HCT116 (cell line): ENCODE results near the gene ZSWIM4. TPM values are rescaled to one million over a fixed set of nuclear protein-coding genes. Genes with fewer than 3 reads are reported as not detected.

Experiments
- ATAC-seq: fragments of 200-7000 bp; cut with Tn5 transposase; 2 replicates; pipeline ENCODE4 v1.9.1; 2020; ENCODE audit warnings: mild to moderate bottlenecking, moderate library complexity
- BruUV-seq: library from RNA; stranded (reverse); fragments of 400-500 nt; replicated peaks from 2 replicates; lab custom pipeline; 2021; lab: Mats Ljungman, UMichigan
- CTCF ChIA-PET: fragments of 300-600 bp; sonication (Branson Sonifier 250); formaldehyde crosslinking; loops from one replicate; lab custom pipeline; 2021; ENCODE audit warnings: antibody characterized with exemption; lab: Charles Lee
- POLR2A ChIA-PET: fragments of 300-600, 350-600 bp; sonication (Branson Sonifier 250); formaldehyde crosslinking; loops from one replicate; lab custom pipeline; 2021; ENCODE audit warnings: antibody characterized with exemption; lab: Charles Lee
- RAD21 ChIA-PET, 2 experiments: fragments of 300-600 bp; sonication (Branson Sonifier 250); formaldehyde crosslinking; loops; one replicate each; lab custom pipeline; 2023; ENCODE audit warnings: low total read pairs in 2 of 2; ENCODE audit not compliant: uncharacterized antibody in 2 of 2, unreplicated experiment in 2 of 2, low non-redundant PET in 1 of 2; lab: Charles Lee
- DNase-seq: peaks from one replicate; pipeline ENCODE4 v3.0.0-alpha.2; 2010; ENCODE audit warnings: low read depth, low spot score
- H2AFZ ChIP-seq: fragments of 200-600 bp; shearing (Covaris generic), sonication (generic); 2 replicates; pipeline ENCODE4 v1.6.1; 2017; ENCODE audit warnings: low read depth, mixed run types, mixed read lengths, antibody characterized with exemption, low read length; ENCODE audit not compliant: poor library complexity, severe bottlenecking
- H3K27ac ChIP-seq: 2 replicates; pipeline ENCODE4 v1.5.1; 2012; ENCODE audit warnings: low read depth, low read length
- H3K27me3 ChIP-seq: fragments of 200-600 bp; sonication (generic); 2 replicates; pipeline ENCODE4 v1.6.1; 2016; ENCODE audit warnings: mixed run types, low read length, mixed read lengths; ENCODE audit not compliant: insufficient read depth
- H3K36me3 ChIP-seq, 2 experiments: fragments of 200-500 bp in 1 of 2; fragments of 200-600 bp in 1 of 2; sonication (Bioruptor generic) in 1 of 2; sonication (generic) in 1 of 2; 2 replicates each; pipeline versions ENCODE4 v1.5.1 to v1.6.1; 2014 to 2016; ENCODE audit warnings: low read length in 2 of 2, inconsistent platforms in 1 of 2, mixed read lengths in 1 of 2, mixed run types in 1 of 2; ENCODE audit not compliant: insufficient read depth in 2 of 2, control insufficient read depth in 1 of 2
- H3K4me1 ChIP-seq, 2 experiments: fragments of 200-600 bp in 1 of 2; sonication (generic) in 1 of 2; 2 replicates each; pipeline versions ENCODE4 v1.5.1 to v1.6.1; 2012 to 2017; ENCODE audit warnings: low read length in 2 of 2, inconsistent platforms in 1 of 2, mild to moderate bottlenecking in 1 of 2, mixed read lengths in 1 of 2, mixed run types in 1 of 2, moderate library complexity in 1 of 2; ENCODE audit not compliant: insufficient read depth in 2 of 2, control insufficient read depth in 1 of 2
- H3K4me2 ChIP-seq: fragments of 200-600 bp; sonication (generic); 2 replicates; pipeline ENCODE4 v1.6.1; 2017; ENCODE audit warnings: mixed run types, low read length, mixed read lengths
- H3K4me3 ChIP-seq, 2 experiments: fragments of 200-600 bp in 1 of 2; sonication (generic) in 1 of 2; replicated peaks in 1 of 2; 2 replicates each; pipeline ENCODE4 v1.5.1; 2011 to 2016; ENCODE audit warnings: low read length in 2 of 2, control low read depth in 1 of 2, low read depth in 1 of 2, mild to moderate bottlenecking in 1 of 2, mixed read lengths in 1 of 2, mixed run types in 1 of 2
- H3K79me2 ChIP-seq: fragments of 200-600 bp; sonication (generic); 2 replicates; pipeline ENCODE4 v1.6.1; 2017; ENCODE audit warnings: mild to moderate bottlenecking, mixed run types, low read length, moderate library complexity, mixed read lengths; ENCODE audit not compliant: insufficient read depth
- H3K9ac ChIP-seq: fragments of 200-600 bp; sonication (generic); 2 replicates; pipeline ENCODE4 v1.6.1; 2016; ENCODE audit warnings: low read length, mixed read lengths
- H3K9me2 ChIP-seq: fragments of 200-600 bp; sonication (generic), shearing (Covaris generic); 2 replicates; pipeline ENCODE4 v1.6.1; 2017; ENCODE audit warnings: mixed run types, mild to moderate bottlenecking, moderate library complexity; ENCODE audit not compliant: insufficient read depth
- H3K9me3 ChIP-seq, 2 experiments: fragments of 200-500 bp in 1 of 2; fragments of 200-600 bp in 1 of 2; sonication (Bioruptor generic) in 1 of 2; sonication (generic) in 1 of 2; 2 replicates each; pipeline ENCODE4 v1.6.1; 2014 to 2017; ENCODE audit warnings: low read length in 2 of 2, mixed read lengths in 2 of 2, inconsistent platforms in 1 of 2, low read depth in 1 of 2, mild to moderate bottlenecking in 1 of 2, mixed run types in 1 of 2, moderate library complexity in 1 of 2; ENCODE audit not compliant: control insufficient read depth in 1 of 2, insufficient read depth in 1 of 2
- H4K20me1 ChIP-seq: fragments of 200-600 bp; sonication (generic), shearing (Covaris generic); 2 replicates; pipeline ENCODE4 v1.6.1; 2017; ENCODE audit warnings: mixed run types, mild to moderate bottlenecking, moderate library complexity; ENCODE audit not compliant: insufficient read depth
- CBX3 ChIP-seq: IDR thresholded peaks from 2 replicates; pipeline ENCODE4 v1.6.1; 2012; ENCODE audit warnings: low read depth
- CEBPB ChIP-seq: IDR thresholded peaks from 2 replicates; pipeline ENCODE4 v1.6.1; 2012; ENCODE audit warnings: low read depth
- EGR1 ChIP-seq: IDR thresholded peaks from 2 replicates; pipeline ENCODE4 v1.6.1; 2012; ENCODE audit warnings: low read depth
- ELF1 ChIP-seq: IDR thresholded peaks from 2 replicates; pipeline ENCODE4 v1.6.1; 2012; ENCODE audit warnings: low read depth, borderline replicate concordance
- EZH2 ChIP-seq: fragments of 200-600 bp; sonication (generic); IDR thresholded peaks from 2 replicates; pipeline ENCODE4 v1.6.1; 2017; ENCODE audit warnings: antibody characterized with exemption, mixed run types
- EZH2phosphoT487 ChIP-seq: fragments of 200-600 bp; IDR thresholded peaks from 2 replicates; pipeline ENCODE4 v1.6.1; 2018; ENCODE audit warnings: antibody characterized with exemption, borderline replicate concordance
- JUND ChIP-seq: IDR thresholded peaks from 2 replicates; pipeline ENCODE4 v1.6.1; 2012
- POLR2A ChIP-seq: IDR thresholded peaks from 2 replicates; pipeline ENCODE4 v1.7.0; 2011; ENCODE audit warnings: borderline replicate concordance; ENCODE audit not compliant: insufficient read depth, insufficient read length; ENCODE audit errors: extremely low read depth
- POLR2AphosphoS5 ChIP-seq: IDR thresholded peaks from 2 replicates; pipeline ENCODE4 v1.6.1; 2011; ENCODE audit warnings: mild to moderate bottlenecking, low read depth, low read length, moderate library complexity
- RAD21 ChIP-seq: IDR thresholded peaks from 2 replicates; pipeline ENCODE4 v1.6.1; 2012; ENCODE audit warnings: low read depth, mild to moderate bottlenecking
- SIN3A ChIP-seq: IDR thresholded peaks from 2 replicates; pipeline ENCODE4 v1.6.1; 2012; ENCODE audit warnings: low read depth
- SP1 ChIP-seq: IDR thresholded peaks from 2 replicates; pipeline ENCODE4 v1.6.1; 2012; ENCODE audit warnings: low read depth
- SRF ChIP-seq: IDR thresholded peaks from 2 replicates; pipeline ENCODE4 v1.6.1; 2012; ENCODE audit warnings: low read depth
- TCF7L2 ChIP-seq: IDR thresholded peaks from 2 replicates; pipeline ENCODE4 v1.7.0; 2011; ENCODE audit warnings: borderline replicate concordance, inconsistent platforms; ENCODE audit not compliant: insufficient read depth, insufficient read length; ENCODE audit errors: extremely low read depth
- YY1 ChIP-seq: IDR thresholded peaks from 2 replicates; pipeline ENCODE4 v1.6.1; 2011; ENCODE audit warnings: low read length, low read depth, moderate library complexity, mild to moderate bottlenecking; ENCODE audit not compliant: insufficient replicate concordance; ENCODE audit errors: extremely low read depth
- ZFX ChIP-seq: fragments of 450-650 bp; IDR thresholded peaks from 2 replicates; pipeline ENCODE4 v1.6.1; 2017
- intact Hi-C: fragments of 100-400 bp; cut with micrococcal nuclease; formaldehyde crosslinking; loops from 2 replicates; pipeline ENCODE4 v1.10.0; 2022
- total RNA-seq: library from RNA; stranded (reverse); gene quantifications from one replicate; pipeline ENCODE4 v1.2.1, GENCODE V29; 2021; ENCODE audit not compliant: unreplicated experiment
- TF ChIP-seq, protein P1 (sequence below): IDR thresholded peaks from 2 replicates; pipeline ENCODE4 v1.6.1; 2012
- TF ChIP-seq, protein P2 (sequence below): IDR thresholded peaks from 2 replicates; pipeline ENCODE4 v1.6.1; 2012
- TF ChIP-seq, protein P3 (sequence below): IDR thresholded peaks from 2 replicates; pipeline ENCODE4 v1.6.1; 2011; ENCODE audit warnings: mild to moderate bottlenecking, low read length, moderate library complexity; ENCODE audit not compliant: insufficient replicate concordance; ENCODE audit errors: extremely low read depth
- TF ChIP-seq, protein P4 (sequence below), 3 experiments: fragments of 200-600 bp in 1 of 3; sonication (generic) in 1 of 3; IDR thresholded peaks in 2 of 3; conservative IDR thresholded peaks in 1 of 3; 2 replicates each; pipeline ENCODE4 v1.5.1; 2012 to 2017; ENCODE audit warnings: low read depth in 2 of 3, low read length in 2 of 3, antibody characterized with exemption in 1 of 3, borderline replicate concordance in 1 of 3, control low read depth in 1 of 3, mild to moderate bottlenecking in 1 of 3, mixed read lengths in 1 of 3, mixed run types in 1 of 3, moderate library complexity in 1 of 3; ENCODE audit not compliant: insufficient read depth in 1 of 3

ZSWIM4 gene
- total RNA-seq, 1 experiment from 2014 or later, result 9.8 TPM

DNA sequence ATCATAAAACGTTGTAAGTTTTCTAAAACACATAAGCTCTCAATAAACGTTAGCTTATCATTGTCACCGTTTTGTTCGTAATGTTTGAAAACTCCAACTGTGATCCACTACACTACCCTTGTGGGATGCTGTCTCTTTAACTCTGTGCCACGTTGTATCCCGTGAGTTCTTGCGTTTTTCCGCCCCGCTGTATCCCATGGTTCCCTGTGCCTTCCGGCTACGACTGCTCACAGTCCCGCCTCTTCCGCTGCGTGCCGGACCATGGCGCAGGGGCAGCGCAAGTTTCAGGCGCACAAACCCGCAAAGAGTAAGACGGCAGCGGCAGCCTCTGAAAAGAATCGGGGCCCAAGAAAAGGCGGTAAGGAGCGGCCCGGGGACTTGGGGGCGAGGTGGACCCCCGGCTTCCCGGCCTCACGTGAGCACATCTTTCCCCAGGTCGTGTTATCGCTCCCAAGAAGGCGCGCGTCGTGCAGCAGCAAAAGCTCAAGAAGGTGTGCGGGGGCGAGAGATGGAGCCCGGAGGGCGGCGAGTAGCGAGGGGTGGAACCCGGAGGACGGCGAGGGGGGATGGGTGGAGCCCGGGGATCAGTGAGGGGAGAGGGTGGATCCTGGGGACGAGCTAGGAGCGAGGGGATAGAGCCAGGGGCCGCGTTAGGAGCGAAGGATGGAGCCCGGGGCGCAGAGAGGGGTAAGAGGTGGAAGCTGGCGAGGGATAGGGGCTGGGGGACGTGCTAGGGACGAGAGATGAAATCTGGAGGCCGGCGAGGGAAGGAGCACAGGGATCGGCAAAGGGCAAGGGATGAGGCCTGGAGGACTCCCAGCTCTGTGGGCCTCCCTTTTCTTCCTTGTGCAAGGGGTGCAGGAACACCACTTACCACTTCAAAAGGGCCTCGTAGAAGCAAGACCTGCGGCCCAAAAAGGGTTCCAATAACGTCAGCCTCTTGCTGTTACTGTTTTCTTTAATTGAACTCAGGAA is 20.7 kb upstream of the ZSWIM4 start, which contains the start of gene C19orf53:
Gene C19orf53 (plus strand): TSS at position 240 of the 975 bp plus-strand sequence. CDS start 22 bp downstream, at position 262.
- RAD21 ChIA-PET, result no interaction called here
- Histone ChIP-seq H3K27ac (peak within 1 kb of the TSS; percentile 80), H3K4me2 (peak within 1 kb of the TSS; percentile 84), H3K4me3 (peak within 1 kb of the TSS; percentile 74 to 99), H2AFZ (no peak within 1 kb of the TSS), H3K27me3 (no peaks in the 10 kb centered on the region), H4K20me1 (no peaks in the 10 kb centered on the region), H3K79me2 (peaks cover 39% of the 10 kb centered on the region), H3K9me3 (no peaks in the 10 kb centered on the region), H3K9ac (peak within 1 kb of the TSS; percentile 86), H3K36me3 (peaks cover 13 to 23% of the 10 kb centered on the region in 2 experiments; a peak in 3 of 4 replicates), H3K4me1 (peaks cover 13 to 24% of the 10 kb centered on the region in 2 experiments), H3K9me2 (no peaks in the 10 kb centered on the region)
- ATAC-seq, result peak; percentile 94
- BruUV-seq, result TSS peak; percentile 75
- peak; percentile 80 for DNase-seq
- CTCF ChIA-PET, result interaction anchor here (1.4 to 2.0 kb wide), 3 partner anchors 10 to 88 kb away, joined by 4 to 6 read pairs (median 4); partner anchors contain the start of gene ZSWIM4
- intact Hi-C loops, result loop anchor here (5.0 kb wide), 1 partner anchor 177 kb away; no protein-coding TSS in a partner anchor
- POLR2A ChIA-PET, result interaction anchor here (0.7 to 2.6 kb wide), 4 partner anchors 10 to 73 kb away, joined by 3 to 9 read pairs (median 5); partner anchors contain the start of gene MRI1
- TF ChIP-seq, protein P1, sequence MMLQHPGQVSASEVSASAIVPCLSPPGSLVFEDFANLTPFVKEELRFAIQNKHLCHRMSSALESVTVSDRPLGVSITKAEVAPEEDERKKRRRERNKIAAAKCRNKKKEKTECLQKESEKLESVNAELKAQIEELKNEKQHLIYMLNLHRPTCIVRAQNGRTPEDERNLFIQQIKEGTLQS, result no peak
- TF ChIP-seq, protein P2, sequence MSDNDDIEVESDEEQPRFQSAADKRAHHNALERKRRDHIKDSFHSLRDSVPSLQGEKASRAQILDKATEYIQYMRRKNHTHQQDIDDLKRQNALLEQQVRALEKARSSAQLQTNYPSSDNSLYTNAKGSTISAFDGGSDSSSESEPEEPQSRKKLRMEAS, result peak; percentile 97
- TF ChIP-seq CBX3 (peak; percentile 92), POLR2AphosphoS5 (peak; percentile 86), JUND (no peak), SRF (0 out of 2 replicates have a peak, but pooled peaks have one; percentile 53), ZFX (peak; percentile 21; the same call in 1 of the 2 replicates), EZH2phosphoT487 (no peak), EZH2 (no peak), YY1 (peak; percentile 92), CEBPB (no peak), TCF7L2 (peak; percentile 11), SIN3A (peak; percentile 76), RAD21 (no peak), ELF1 (peak; percentile 99), POLR2A (peak; percentile 68), SP1 (peak; percentile 99), EGR1 (peak; percentile 87)
- TF ChIP-seq, protein P3, sequence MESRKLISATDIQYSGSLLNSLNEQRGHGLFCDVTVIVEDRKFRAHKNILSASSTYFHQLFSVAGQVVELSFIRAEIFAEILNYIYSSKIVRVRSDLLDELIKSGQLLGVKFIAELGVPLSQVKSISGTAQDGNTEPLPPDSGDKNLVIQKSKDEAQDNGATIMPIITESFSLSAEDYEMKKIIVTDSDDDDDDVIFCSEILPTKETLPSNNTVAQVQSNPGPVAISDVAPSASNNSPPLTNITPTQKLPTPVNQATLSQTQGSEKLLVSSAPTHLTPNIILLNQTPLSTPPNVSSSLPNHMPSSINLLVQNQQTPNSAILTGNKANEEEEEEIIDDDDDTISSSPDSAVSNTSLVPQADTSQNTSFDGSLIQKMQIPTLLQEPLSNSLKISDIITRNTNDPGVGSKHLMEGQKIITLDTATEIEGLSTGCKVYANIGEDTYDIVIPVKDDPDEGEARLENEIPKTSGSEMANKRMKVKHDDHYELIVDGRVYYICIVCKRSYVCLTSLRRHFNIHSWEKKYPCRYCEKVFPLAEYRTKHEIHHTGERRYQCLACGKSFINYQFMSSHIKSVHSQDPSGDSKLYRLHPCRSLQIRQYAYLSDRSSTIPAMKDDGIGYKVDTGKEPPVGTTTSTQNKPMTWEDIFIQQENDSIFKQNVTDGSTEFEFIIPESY, result peak; percentile 87
- TF ChIP-seq, protein P4, sequence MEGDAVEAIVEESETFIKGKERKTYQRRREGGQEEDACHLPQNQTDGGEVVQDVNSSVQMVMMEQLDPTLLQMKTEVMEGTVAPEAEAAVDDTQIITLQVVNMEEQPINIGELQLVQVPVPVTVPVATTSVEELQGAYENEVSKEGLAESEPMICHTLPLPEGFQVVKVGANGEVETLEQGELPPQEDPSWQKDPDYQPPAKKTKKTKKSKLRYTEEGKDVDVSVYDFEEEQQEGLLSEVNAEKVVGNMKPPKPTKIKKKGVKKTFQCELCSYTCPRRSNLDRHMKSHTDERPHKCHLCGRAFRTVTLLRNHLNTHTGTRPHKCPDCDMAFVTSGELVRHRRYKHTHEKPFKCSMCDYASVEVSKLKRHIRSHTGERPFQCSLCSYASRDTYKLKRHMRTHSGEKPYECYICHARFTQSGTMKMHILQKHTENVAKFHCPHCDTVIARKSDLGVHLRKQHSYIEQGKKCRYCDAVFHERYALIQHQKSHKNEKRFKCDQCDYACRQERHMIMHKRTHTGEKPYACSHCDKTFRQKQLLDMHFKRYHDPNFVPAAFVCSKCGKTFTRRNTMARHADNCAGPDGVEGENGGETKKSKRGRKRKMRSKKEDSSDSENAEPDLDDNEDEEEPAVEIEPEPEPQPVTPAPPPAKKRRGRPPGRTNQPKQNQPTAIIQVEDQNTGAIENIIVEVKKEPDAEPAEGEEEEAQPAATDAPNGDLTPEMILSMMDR (IDR thresholded peaks at IDR 0.05 in 2 of 3, conservative IDR thresholded peaks at IDR 0.05 in 1 of 3; ENCODE audit: borderline replicate concordance in 1 of 3, insufficient read depth in 1 of 3, low read depth in 2 of 3, low read length in 2 of 3), result no peak
